GM18505 (cell line): ENCODE measurements around the gene MPI.
"Not testable (repeated sequence)": the region's sequence is repeated elsewhere in the genome, so short reads cannot be mapped to it uniquely, and the experiment has no call there.

Source experiments
- ATAC-seq: cut with Tn5 transposase; IDR thresholded peaks from one replicate; pipeline ENCODE4 v1.9.1; 2021; ENCODE audit not compliant: unreplicated experiment
- POLR2A ChIP-seq: IDR thresholded peaks from 4 replicates; pipeline ENCODE4 v1.6.1; 2011; ENCODE audit warnings: borderline replicate concordance; ENCODE audit not compliant: insufficient read depth, insufficient read length; ENCODE audit errors: extremely low read depth

Gene MPI

DNA sequence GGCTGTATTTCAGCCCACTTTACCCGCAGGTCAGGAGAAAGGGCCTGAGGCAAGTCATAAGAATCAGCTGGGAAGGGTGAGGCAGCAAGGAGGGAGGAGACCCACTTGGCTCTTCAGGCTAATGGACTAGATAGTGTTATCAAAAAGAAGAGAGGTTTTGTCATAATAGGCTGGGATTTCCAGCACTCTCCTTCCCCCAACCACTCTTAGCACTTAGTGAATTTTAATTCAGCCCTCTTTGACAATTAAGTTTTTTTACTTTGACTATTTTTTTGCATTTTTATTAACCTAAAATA is 771 bp downstream of the MPI start:
- ATAC-seq = no peak
- TF ChIP-seq POLR2A = no peak

DNA sequence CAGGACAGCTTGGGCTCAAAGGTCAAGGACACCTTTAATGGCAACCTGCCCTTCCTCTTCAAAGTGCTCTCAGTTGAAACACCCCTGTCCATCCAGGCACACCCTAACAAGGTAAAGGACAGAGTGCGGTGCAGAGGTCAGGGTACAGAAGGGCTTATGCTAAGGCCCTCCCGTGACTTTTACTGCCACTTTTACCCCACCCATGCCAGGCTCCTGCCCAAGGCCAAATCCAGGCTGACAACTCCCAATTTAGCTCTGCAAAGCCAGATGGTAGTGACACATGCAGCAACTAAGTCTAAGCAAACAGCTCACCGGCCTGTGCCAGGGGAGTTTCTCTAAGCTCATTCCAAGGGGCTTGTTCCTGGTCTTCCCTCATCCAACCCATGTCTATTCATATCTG is 1.6 kb downstream of the MPI start:
- TF ChIP-seq POLR2A = no peak
- no peak for ATAC-seq

DNA sequence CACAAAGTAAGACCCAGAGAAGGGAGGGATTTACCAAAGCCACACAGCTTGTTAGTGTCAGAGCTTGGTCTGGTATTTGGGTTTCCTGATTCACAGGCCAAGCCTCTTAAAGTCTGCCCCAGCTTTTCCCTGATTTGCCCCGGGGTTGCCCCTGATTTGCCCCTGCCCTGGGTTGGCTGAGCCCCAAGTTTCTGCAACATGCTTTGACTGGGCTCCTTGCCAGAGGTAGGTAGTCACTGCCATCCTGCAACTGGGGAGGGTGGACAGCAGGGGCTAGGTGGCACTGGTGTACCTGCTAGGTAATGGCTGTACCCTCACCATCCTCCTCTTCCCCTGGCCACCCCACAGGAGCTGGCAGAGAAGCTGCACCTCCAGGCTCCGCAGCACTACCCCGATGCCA is 2.5 kb downstream of the MPI start:
- ATAC-seq = no peak

DNA sequence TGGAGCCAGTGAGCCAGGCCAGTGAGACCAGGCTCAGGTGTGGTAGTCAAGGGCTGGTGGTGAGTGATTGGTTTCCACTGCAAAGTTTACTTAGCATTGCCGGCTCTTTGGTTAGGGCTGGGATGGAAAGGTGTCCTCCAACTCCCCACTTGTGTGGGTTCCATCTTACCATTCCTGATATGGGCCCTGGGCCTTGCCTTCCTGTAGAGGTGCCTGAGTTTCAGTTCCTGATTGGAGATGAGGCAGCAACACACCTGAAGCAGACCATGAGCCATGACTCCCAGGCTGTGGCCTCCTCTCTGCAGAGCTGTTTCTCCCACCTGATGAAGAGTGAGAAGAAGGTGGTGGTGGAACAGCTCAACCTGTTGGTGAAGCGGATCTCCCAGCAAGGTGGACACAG is 3.1 kb downstream of the MPI start:
- no peak for TF ChIP-seq POLR2A
- ATAC-seq = no peak

More for the DNA sequence above, 2.5 kb downstream of the MPI start:
- TF ChIP-seq POLR2A = no peak

DNA sequence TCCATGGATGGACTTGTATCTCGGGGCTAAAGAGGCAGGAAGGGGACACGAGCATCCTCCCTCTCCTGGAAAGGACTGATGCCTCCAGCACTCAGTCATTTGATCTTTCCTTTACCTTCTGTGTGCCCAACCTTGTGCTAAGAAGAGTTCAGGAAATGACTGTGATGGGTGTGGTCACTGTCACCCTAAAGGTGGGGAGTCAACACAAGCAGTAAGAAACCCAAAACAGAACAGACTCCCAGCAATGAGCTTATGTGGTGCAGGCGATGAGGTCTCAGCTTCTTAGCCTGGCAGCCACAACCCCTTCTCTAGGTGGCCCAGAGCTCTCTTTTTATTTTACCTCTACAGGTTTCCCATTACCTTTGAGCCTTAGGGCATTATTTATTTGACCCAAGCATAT is 3.8 kb downstream of the MPI start:
- no peak for TF ChIP-seq POLR2A
- ATAC-seq = no peak

DNA sequence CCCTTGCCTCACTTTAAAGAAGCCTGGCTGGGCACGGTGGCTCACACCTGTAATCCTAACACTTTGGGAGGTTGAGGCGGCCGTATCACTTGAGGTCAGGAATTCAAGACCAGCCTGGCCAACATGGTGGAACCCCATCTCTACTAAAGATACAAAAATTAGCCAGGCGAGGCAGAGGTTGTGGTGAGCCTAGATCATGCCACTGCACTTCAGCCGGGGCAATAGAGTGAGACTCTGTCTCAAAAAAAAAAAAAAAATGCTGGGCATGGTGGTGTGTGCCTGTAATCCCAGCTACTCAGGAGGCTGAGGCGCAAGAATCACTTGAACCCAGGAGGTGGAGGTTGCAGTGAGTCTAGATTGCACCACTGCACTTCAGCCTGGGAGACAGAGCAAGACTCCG is 4.5 kb downstream of the MPI start:
- ATAC-seq = not testable (repeated sequence)

DNA sequence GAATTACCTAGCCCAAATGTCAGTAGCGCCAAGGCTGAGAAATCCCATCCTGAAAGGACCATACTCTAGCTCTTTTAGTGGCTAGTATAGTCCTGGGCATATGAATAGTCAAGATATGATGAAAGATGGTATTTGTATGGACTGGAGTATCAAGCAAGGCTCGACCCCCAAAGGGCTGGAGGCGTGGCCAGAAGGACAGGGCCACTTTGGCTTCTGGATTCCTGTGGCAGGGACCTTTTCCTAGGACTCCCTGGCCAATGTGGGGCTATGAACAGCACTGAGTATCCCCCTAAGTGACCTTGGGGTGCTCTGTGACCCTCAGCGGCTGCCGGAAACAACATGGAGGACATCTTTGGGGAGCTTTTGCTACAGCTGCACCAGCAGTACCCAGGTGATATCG is 6.0 kb downstream of the MPI start:
- TF ChIP-seq POLR2A = no peak
- no peak for ATAC-seq

DNA sequence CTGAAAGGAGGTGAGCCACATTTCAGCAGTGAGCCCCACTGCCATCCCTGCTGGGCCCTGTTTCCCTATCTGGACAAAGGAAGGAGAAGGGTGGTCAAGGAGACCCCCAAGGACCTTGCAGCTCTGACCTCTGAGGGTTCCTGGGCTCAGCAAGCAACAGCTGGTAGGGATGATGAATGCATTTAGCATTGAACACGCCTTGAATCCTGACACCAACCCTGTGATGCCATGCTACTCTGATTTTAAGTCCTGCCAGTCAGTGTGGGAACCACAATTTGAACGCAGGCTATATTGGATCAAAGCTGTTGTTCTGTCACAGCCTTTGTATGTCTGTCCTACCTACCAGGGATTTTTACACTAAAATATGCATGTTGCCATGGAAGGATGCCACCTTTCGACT is 6.5 kb downstream of the MPI start:
- ATAC-seq = no peak
- no peak for TF ChIP-seq POLR2A

DNA sequence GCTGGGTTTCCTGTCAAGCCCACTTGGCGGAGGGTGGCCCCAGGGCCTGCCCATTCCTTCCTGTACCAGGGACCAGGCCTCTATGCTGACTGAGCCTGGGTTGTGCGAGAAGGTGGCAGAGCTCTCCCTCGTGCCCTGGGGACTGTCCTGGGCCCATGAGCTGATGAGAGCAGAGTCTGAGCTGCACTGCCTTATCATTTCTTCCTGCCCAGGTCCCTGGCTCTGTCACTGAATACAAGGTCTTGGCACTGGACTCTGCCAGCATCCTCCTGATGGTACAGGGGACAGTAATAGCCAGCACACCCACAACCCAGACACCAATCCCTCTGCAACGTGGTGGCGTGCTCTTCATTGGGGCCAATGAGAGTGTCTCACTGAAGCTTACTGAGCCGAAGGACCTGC is 7.5 kb downstream of the MPI start:
- TF ChIP-seq POLR2A = no peak
- ATAC-seq = no peak

DNA sequence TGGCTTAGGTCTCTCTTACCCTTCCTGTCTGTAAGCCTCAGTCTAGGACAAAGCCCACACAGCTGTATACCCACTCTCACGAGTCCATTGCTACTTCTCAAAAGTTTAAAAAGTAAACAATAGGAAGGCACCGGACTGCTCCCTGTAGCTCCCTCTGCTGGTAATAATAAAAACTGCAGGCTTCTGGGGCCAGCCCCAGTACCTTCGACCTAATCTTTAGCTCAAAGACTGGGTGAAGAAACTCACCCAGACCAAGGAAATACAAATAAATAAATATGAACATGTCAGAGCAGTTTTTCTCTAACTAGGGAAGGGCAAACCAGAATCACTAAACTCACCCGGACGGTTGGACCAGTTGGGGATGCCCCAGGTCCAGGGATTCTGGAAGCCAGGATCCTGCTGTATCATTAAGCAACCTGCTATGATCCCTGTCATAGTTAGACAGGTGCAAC is 11.8 kb downstream of the MPI start:
- no peak for ATAC-seq

DNA sequence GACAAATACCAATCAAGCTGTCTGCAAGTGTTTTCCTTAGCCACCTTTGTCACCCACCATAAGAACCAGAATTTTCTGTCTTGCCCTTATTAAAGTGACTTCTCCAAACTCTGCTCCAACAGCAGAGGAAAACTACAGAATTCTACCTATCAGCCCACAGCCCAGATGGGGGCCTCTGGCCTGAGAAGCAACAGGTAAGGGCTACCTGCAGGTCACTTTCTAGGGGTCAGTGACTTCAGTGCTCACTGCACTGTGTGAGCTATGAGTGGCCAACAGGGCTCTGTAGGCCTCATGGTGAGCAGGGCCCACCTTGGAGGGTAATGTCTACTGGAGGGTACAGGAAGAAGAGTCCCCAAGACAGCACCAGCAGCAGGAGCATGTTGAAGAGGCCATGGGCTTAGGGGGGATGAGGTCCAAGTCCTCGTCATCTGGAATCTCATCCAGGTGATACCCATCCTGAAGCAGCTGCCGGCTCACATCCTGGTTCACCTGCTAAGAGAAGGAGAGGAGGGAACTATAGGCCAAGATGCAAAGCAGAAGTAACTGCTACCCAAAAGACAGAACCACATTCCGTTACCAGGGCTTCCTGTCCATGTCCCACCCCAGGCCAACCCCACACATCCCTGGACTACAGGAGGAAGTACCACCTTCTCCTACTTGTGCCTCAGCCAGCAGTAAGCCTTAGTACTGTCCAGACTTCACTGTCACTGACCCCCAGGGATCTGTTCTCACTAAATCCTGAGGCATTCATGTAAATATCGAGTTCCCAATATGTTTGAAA is 12.6 kb downstream of the MPI start:
- ATAC-seq = no peak
- no peak for TF ChIP-seq POLR2A

More for the DNA sequence above, 11.8 kb downstream of the MPI start:
- TF ChIP-seq POLR2A = peak; percentile 9

DNA sequence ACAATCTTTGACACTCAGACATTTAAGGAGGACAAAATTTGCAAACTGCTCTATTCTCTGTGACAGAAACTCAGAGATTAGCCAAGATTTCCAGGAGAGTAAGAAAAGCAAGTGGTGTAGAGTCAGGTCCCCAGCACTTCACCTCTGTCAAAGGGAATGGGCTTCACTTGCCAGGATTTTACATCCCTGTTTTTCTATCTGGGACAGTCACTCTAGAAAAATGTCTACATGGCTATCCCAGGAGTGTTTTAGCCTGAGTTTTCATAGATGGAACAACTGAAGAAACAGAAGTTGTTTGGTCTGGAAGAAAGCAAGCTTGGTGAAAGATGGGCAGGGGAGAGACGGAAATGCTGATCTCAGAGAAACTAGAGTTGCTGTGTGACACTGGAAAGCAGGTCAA is 13.8 kb downstream of the MPI start:
- TF ChIP-seq POLR2A = no peak
- ATAC-seq = no peak

DNA sequence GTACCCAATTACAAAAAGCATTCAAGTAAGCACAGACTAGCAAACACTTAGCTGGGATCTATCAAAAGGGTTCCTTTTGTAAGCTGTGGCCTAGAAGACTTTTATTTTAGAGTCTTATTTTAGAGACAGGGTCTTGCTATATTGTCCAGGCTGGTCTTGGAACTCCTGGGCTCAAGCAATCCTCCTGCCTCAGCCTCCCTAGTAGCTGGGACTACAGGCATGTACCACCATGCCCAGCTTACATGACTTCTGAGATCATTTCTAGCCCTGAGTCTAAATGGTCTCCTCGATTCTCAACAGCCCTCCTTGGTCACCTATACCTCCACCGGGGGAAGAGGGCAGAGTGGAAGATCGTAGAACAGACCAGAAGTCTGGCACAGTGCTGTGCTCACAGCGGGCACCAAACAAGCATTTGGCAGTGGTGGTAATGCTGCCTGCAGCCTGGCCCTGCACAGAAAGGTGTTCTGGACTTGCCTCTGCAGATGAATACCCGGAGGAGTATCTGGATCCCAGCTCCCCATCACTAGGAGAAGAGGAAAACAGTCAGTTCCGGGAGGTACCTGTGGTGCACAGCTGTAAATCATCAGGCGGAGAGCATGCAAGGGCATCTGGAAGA is 14.5 kb downstream of the MPI start:
- no peak for ATAC-seq
- TF ChIP-seq POLR2A = no peak

DNA sequence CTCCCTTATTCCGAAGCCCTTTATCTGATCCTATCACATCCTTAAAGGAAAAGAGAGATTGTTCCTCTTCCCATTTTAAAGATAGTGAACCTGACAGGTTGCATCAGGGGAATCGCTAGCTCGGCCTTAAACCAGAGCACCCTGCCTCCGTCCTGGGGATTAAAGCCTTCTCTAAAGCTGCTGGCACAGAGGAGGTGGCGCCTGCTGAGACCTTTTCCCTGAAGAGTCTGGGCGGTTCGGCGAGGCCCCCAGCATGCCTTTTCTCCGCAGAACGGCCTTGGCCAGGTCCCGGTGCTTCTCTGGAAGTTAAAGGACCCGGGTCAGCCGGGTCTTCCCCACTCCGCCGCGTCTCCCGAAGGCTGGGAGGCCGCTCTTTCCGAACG is 16.2 kb downstream of the MPI start:
- peak; percentile 18 for ATAC-seq
- no peak for TF ChIP-seq POLR2A
